HL-60 (cell line): ENCODE measurements around the gene SVOPL.

Source experiments
- DNase-seq, 2 experiments: peaks; one replicate each; pipeline ENCODE4 v3.0.0-alpha.2; 2010 to 2020; ENCODE audit warnings: low read depth in 1 of 2, low spot score in 1 of 2
- H3K27ac ChIP-seq: fragments of 250-450 bp; sonication (Bioruptor Pico); replicated peaks from 2 replicates; pipeline ENCODE4 v1.5.1; 2020; ENCODE audit warnings: mild to moderate bottlenecking, moderate library complexity
- H3K27me3 ChIP-seq: fragments of 250-450 bp; sonication (Bioruptor Pico); 2 replicates; pipeline ENCODE4 v1.5.1; 2021; ENCODE audit warnings: mild to moderate bottlenecking, moderate library complexity; ENCODE audit not compliant: insufficient read depth, poor library complexity, severe bottlenecking
- H3K4me3 ChIP-seq: replicated peaks from 2 replicates; pipeline ENCODE4 v1.5.1; 2011; ENCODE audit warnings: mild to moderate bottlenecking, control low read depth, low read length; ENCODE audit not compliant: insufficient read depth
- CTCF ChIP-seq: IDR thresholded peaks from one replicate; pipeline ENCODE4 v1.5.1; 2011; ENCODE audit warnings: low read length, control low read depth, inconsistent platforms; ENCODE audit not compliant: insufficient read depth
- GABPA ChIP-seq: IDR thresholded peaks from 2 replicates; pipeline ENCODE4 v1.6.1; 2012; ENCODE audit warnings: low read depth
- POLR2AphosphoS5 ChIP-seq: IDR thresholded peaks from 2 replicates; pipeline ENCODE4 v1.6.1; 2012; ENCODE audit warnings: low read depth
- REST ChIP-seq: IDR thresholded peaks from 2 replicates; pipeline ENCODE4 v1.6.1; 2012; ENCODE audit warnings: low read depth; ENCODE audit not compliant: insufficient replicate concordance
- SPI1 ChIP-seq: IDR thresholded peaks from 2 replicates; pipeline ENCODE4 v1.6.1; 2012; ENCODE audit warnings: low read depth, mild to moderate bottlenecking, borderline replicate concordance

SVOPL gene

GRCh38 chr7:138661069-138661635 is 40.0 kb downstream of the SVOPL start:
- no peaks in the 10 kb centered on the region for H3K27me3 ChIP-seq
- no peak for DNase-seq
- no peak overlapping the region for H3K4me3 ChIP-seq
- no peak overlapping the region for H3K27ac ChIP-seq
- TF ChIP-seq CTCF, result no peak

GRCh38 chr7:138658889-138659288 is 42.3 kb downstream of the SVOPL start:
- H3K27ac ChIP-seq, result no peak overlapping the region
- DNase-seq, result no peak
- H3K27me3 ChIP-seq, result no peaks in the 10 kb centered on the region
- no peak overlapping the region for H3K4me3 ChIP-seq
- no peak for TF ChIP-seq CTCF
- no peak for TF ChIP-seq REST
- no peak for TF ChIP-seq GABPA
- TF ChIP-seq POLR2AphosphoS5, result no peak
- no peak for TF ChIP-seq SPI1

- no peak for TF ChIP-seq REST
- no peak for TF ChIP-seq GABPA
- TF ChIP-seq POLR2AphosphoS5, result no peak
- no peak for TF ChIP-seq SPI1
- TF ChIP-seq CTCF, result no peak
- H3K27ac ChIP-seq, result no peak overlapping the region
- no peaks in the 10 kb centered on the region for H3K27me3 ChIP-seq
- H3K4me3 ChIP-seq, result no peak overlapping the region
- no peak for DNase-seq
Measured at GRCh38 chr7:138657854-138658386, 43.2 kb downstream of the SVOPL start.

- DNase-seq, result no peak
- no peak for TF ChIP-seq REST
- TF ChIP-seq GABPA, result no peak
- no peak for TF ChIP-seq POLR2AphosphoS5
- TF ChIP-seq CTCF, result no peak
- no peak for TF ChIP-seq SPI1
- Histone ChIP-seq H3K27ac (no peak overlapping the region), H3K4me3 (no peak overlapping the region), H3K27me3 (no peaks in the 10 kb centered on the region)
Measured at GRCh38 chr7:138656952-138657351, 44.2 kb downstream of the SVOPL start.
